NCI-H146 treated with DMSO at 0.1 percent for 48 hours (cell line): ENCODE results near the gene FSD2.
"Not testable (repeated sequence)": the region's sequence is repeated elsewhere in the genome, so short reads cannot be mapped to it uniquely, and the experiment has no call there.

ENCODE experiments used
- DNase-seq: peaks from one replicate; lab custom pipeline; 2025; ENCODE audit not compliant: unreplicated experiment; lab: John Stamatoyannopoulos, UW

FSD2 gene

GRCh38 chr15:82793737-82794136 lies 12.1 kb downstream of the FSD2 start:
- DNase-seq, result no peak

GRCh38 chr15:82792068-82792467 lies 13.8 kb downstream of the FSD2 start:
- DNase-seq, result no peak

DNA sequence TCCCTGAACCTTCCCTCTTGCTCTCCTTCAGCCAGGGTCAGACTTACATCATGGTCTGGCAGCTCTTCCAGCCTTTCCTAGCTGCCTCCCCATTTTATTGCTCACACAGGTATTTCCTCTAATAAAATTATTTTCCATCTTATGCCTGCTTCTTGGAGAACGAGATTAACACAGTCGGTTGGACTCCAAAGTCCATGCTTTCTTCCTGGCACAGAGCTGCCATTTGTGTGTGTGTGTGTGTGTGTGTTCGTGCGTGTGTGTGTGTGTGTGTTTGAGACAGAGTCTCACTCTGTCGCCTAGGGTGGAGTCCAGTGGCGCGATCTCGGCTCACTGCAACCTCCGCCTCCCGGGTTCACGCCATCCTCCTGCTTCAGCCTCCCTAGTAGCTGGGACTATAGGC lies 15.5 kb downstream of the FSD2 start:
- DNase-seq, result no peak

- no peak for DNase-seq
These were observed 16.4 kb downstream of the FSD2 start for GRCh38 chr15:82789491-82789890.

GRCh38 chr15:82788496-82788895 lies 17.4 kb downstream of the FSD2 start:
- DNase-seq, result no peak

DNA sequence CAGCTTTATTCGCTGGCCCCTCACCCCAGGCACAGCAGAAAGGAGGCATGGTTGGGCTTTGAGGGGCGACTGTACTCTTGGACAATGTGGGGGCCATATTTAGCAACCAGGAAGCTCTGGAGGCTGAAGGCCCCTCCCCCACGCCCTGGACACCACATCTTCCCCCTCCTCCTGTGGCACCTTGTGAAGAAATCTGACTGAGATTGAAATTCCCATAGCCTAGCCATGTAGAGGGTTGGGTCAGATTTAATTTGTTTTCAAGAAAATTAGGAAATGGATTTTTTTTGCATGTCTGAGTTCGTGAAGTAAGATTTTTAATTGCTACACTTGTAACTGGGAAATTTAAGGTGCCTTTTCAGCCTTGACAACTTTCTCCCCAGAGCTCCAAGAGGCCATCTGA lies 24.5 kb downstream of the FSD2 start:
- no peak for DNase-seq

- no peak for DNase-seq
These were observed 27.1 kb downstream of the FSD2 start for GRCh38 chr15:82778755-82779154.

DNA sequence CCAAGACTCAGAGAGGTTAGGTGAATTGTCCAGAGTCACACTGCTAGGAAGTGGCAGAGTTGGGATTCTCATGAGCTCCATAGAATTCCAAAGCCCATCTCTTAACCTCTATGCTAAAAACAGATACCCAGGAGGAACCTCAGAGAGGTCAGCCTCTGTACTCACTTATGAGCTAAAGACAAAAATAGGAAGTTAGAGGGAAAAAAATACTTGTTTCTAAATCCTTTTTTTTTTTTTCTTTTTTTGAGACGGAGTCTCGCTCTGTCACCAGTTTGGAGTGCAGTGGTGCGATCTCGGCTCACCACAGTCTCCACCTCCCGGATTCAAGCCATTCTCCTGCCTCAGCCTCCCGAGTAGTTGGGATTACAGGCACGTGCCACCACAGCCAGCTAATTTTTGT lies 31.4 kb downstream of the FSD2 start:
- no peak for DNase-seq

- DNase-seq, result no peak
These were observed 33.9 kb downstream of the FSD2 start for GRCh38 chr15:82771789-82772607.

- DNase-seq, result no peak
These were observed 37.3 kb downstream of the FSD2 start for GRCh38 chr15:82768414-82769054.

DNA sequence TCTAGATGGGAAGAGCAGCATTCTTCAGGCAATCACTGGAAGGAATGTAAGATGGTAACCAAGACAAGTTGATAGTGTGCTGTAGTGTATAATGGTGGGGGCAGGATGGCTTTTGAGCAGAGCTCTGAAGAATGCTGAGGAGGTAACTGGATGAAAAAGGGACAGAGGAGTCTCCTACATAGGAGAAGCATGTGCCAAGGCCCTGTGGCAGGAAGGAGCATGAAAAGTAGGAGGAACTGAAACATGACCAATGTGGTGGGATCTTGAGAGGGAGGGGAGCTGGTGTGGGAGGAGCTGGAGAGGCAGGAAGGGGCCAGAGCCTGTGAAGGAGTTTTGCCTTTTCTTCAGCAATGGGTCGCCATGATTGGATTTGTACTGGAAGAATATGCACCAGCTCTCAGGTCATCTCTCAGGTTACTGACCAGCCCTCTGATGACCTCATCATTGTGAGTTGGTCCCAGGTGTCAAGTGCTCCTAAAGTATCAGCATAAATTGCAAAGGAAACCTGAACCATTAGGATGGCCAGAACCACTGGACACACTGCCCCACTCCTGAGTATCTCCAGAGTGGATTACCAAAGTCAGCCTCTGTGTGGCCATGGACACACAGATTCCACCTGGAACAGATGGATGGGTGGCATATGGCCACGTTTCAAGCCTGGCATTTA lies 38.6 kb downstream of the FSD2 start:
- DNase-seq, result no peak

GRCh38 chr15:82766201-82766600 lies 39.7 kb downstream of the FSD2 start:
- DNase-seq, result not testable (repeated sequence)

DNA sequence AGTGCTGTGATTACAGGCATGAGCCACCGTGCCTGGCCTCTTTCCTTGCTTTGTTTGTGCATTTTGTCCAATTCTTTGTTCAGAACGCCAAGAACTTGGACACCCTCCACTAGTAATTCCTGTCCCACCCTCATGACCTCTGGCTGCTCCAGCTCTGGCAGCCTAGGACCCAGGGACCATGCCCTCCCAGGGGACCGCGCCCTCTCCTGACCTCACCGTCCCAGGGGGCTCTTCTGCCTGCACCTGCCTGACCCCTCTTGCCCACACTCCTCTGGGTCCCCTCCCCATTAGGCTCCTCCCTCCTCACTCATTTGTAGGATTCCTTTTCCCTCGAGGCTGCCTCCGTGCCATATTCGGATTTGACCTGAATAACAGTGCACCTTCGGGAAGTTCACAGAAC lies 41.1 kb downstream of the FSD2 start:
- DNase-seq, result no peak

- no peak for DNase-seq
These were observed 41.8 kb downstream of the FSD2 start for GRCh38 chr15:82764117-82764490.

DNA sequence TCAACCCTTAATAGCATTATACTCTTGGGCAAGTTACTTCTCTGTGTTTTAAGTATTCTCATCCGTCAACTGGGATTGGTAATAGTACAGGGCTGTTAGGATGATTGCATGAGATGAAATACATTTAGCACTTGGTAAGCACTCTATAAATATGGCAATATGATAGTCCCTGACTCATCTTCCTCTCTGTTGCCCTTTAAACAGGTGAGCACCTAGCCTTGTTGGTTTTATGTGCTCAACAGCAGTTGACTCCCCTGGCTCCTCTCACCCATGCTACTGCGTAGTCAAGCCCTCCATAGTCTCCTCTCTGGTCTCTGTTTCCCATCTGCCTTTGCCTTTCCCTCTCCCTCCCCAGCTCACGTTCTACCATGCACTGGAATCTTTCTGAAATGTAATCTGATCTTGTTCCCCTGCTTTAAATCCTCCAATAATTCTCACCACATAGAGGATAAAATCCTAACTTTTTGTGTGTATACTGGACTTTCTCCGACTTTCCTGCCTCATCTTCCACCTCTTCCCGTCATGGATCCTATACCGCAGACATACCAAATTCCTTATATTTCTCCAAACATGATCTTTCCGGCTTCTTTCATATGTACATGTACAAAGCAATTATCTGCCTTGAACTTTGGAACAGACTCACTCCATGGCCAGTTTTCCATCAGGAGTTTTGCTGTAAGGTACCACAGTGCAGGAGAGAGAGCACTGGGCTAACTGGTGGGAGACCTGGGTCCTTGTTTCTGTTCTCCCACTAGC lies 42.3 kb downstream of the FSD2 start:
- DNase-seq, result no peak

- DNase-seq, result no peak
These were observed 54.6 kb downstream of the FSD2 start for GRCh38 chr15:82751308-82751707.

GRCh38 chr15:82750831-82751180 lies 55.1 kb downstream of the FSD2 start:
- no peak for DNase-seq

DNA sequence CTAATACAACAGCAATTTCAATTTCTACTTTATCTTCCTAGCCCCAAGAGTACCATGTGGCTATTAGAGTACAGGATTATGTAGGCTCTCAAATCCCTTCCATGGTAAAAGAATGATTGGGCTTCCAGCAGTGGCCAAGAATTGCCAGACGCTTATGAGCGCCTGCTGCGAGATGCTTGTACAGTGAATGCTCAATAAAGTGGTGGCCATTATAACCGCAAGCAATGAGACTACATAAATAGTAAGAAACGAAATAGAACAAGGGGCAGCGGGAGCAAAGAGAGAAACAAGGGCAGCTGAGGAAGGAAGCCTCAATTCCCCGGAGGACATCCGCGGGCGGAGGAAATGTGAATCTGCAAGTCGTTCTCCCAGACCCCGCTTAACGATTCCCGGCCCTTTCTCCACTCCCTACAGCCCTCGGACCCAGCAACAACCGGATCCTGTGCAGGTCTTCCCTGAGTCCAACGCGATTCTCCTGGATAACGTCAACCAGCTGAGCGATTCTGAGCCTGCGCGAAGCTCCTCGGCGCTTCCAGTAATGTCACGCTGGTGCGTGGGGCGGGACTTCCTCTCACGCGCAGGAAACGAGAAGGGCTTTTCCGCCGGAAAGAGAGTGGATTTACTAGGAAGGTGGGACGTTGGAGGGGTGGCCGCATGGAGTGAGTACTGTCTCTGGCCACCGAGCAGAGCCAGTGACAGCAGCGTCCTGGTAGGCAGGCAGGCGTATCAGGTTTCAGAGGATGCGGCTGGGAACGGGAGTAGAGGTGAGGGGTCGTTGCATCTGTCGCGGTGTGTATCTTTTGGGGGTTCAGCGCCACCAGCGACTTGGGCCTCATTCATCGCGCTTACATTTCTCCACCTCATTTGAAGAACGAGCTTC lies 55.7 kb downstream of the FSD2 start:
- peak; percentile 84 for DNase-seq

DNA sequence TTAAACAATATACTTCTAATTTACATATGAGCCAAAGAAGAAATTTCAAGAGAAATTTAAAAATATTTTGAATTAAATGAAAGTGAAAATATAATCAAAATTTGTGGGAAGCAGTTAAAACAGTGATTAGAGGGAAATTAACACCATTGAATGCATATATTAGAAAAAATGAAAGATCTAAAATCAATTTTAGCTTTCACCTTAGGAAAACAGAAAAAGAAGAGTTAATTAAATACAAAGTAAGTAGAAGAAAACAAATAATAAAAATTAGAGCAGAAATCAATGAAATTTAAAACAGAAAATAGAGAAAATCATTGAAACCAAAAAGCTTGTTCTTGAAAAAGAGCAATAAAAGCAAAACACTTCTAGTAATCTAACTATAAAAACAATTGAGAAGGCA lies 57.6 kb downstream of the FSD2 start:
- no peak for DNase-seq

DNA sequence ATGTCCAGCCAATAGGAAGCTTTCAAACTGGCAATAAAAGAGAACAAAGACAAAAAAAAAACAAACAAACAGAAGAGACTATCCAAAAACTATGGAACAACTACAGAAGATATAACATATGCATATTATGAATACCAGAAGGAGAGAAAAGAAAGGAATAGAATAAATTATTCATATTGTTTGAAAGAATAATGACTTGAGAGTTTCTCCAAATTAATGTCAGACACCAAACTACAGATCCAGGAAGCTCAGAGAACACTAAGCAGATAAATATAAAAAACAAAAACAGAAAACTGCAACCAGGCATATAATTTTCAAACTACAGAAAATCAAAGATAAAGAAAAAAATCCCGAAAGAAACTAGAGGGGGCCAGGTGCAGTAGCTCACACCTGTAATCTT lies 62.1 kb downstream of the FSD2 start:
- no peak for DNase-seq

GRCh38 chr15:82742134-82742533 lies 63.7 kb downstream of the FSD2 start:
- no peak for DNase-seq
